OCI-M1 (cell line): ENCODE data around the gene COL9A2.

Source experiments
- DNase-seq: peaks from one replicate; lab custom pipeline; 2025; lab: John Stamatoyannopoulos, UW

The COL9A2 gene

DNA sequence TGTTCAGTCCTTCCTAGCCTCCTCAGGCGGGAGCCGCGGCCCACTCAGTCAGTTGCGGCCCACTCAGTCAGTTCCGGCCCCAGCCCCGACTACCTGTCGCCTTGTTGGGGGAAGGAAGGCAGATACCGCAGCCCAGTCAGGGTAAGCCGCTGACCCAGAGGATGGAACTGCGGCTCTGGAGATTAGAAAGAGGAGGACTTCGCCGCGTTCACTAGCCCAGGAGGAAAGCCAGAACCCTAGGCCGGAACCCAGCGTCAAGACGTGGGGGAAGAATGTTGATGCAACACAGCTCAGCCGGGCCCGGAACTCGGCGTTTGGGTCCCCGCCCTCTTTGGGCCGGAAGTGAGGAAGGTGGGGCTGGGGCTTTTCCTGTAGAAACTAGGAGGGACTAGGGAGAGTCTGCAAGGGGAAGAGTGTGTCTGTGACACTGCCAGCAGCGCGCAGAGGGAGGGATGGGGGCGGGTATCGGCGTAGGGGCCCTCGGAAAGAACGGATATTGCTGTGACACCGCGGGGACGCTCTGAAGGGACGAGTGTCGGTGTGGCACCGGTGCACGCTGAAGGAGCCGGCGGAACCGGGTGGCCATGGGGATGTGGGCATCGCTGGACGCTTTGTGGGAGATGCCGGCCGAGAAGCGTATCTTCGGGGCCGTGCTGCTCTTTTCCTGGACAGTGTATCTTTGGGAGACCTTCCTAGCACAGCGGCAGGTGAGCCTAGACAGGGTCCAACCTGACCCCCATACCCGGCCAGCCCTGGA, 59.2 kb downstream of the COL9A2 start, which contains the start of gene ZMPSTE24:
TSS of gene ZMPSTE24 (plus strand) at position 549 of the 757 bp plus-strand sequence. CDS start at position 585, 36 bp downstream.
- DNase-seq: peak; percentile 98

DNA sequence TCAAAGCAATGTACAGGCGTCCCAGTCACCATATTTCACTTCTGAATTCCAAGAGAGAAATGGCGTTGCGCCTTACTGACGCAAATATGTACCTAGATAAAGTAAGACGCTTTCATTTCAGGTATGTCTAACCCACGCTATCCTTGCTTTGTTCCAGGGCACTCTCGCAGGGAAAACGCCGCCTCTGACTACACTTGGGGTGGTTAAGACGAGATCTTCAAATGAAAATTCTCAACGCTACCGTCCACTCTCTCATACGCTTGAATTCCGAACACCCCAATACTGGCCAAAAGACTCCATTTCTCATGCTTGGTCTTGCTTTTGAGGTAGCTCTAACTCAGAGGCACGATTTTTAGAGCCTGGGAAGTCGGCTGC, 59.8 kb downstream of the COL9A2 start:
- DNase-seq: no peak

DNA sequence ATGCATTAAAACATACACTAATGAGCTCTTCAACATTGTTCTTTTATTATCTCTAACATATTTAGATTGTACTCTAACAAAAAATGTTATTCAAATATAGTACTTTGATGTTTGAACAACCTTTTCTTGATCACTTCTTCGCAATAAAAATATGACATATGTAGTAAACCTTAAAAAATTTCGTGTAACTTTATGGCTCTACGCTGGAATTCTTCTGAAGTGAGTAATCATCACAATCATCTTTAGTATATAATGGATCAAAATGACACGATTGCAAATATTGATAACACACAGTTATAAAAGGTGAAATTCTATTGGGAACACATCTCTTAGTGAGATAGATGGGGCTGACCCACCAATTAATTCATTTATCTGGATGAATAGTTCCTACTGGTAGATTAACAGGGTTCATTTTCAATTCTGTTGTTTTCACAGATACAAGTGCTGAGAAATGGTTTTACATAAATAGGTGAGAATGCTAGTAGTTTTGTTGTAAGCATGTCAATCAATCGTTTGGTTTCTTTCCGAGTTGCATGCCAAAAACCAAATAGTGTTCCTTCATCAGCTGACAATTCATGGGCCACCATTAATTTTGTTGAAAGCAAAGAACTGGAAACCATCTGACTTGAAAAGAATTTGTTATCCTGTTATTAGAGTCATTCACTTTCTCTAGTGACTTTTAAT, 60.5 kb downstream of the COL9A2 start:
- DNase-seq: peak; percentile 32

DNA sequence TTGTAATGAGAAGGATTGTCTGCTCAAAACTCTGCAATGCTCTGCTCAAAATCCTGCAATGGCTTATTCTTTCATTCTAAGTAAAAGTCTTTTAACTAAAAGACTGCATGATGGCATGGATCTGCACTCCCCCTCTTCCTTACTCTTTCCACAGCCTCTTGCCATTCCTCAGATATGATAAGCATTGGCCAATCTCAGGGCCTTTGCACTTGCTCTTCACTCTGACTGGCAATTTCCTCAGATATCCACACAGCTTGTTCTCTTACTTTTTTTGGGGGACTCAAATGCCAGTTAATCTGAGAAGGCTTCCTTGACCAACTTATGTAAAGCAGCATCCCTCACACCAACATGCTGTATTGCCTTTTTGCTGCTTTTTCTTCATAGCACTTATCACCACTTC, 61.9 kb downstream of the COL9A2 start:
- DNase-seq: no peak

DNA sequence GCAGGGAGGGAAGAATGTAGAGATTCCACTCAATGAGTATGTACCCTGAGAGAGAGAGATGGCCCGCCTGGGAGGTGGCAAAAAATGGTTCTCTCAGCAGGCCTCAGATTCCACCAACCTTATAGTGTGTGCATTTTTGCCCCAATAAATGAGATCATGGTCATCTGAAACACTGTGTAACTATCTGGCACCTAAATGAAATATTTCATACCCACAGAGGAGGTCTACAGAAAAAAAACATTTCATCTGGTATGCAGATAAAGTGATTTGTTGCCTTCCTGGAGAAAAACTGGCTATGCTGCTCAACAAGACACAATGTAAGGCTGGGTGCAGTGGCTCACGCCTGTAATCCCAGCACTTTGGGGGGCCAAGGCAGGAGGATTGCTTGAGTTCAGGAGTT, 64.5 kb downstream of the COL9A2 start:
- no peak for DNase-seq

DNA sequence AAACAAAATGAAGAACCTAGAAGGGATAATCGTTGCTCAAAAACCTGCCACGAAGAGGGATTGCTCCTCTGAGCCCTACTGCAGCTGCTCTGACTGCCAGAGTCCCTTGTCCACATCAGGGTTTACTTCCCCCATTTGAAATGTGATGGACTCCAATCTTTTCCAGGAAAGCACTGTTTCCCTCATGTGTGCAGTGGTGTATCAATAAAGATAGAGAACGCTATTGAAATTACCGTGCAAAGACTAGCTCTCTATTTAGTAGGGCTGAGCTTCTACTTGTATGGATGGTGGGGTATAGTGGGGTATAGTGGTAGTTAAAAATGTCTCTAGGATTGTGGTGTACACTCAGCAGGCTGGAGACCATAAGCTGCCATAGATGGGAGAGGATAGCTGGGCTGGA, 65.6 kb downstream of the COL9A2 start:
- no peak for DNase-seq
